Ascending aorta (tissue), 2 donors: ENCODE results near the gene TMEM87A. TPM values are rescaled to one million over a fixed set of nuclear protein-coding genes. Genes with fewer than 3 reads are reported as not detected.

ENCODE experiments used
- DNase-seq, 2 donors: peaks; one replicate each; pipeline ENCODE4 v3.0.0-alpha.2; 2019; ENCODE audit warnings: low spot score in 2 of 2
- H3K27ac ChIP-seq, 2 donors: fragments of 200-600 bp; sonication (generic); one replicate each; pipeline ENCODE4 v1.5.1; 2016 to 2017; ENCODE audit warnings: mild to moderate bottlenecking in 1 of 2
- H3K27me3 ChIP-seq: fragments of 200-600 bp; sonication (generic); one replicate; pipeline ENCODE4 v1.5.1; 2017
- H3K36me3 ChIP-seq, 2 donors: fragments of 200-600 bp; sonication (generic); one replicate each; pipeline ENCODE4 v1.5.1; 2016
- H3K4me1 ChIP-seq, 2 donors: fragments of 200-600 bp; sonication (generic); one replicate each; pipeline ENCODE4 v1.5.1; 2016 to 2017; ENCODE audit warnings: mild to moderate bottlenecking in 1 of 2
- H3K4me3 ChIP-seq, 2 donors: fragments of 200-600 bp; sonication (generic); one replicate each; pipeline ENCODE4 v1.5.1; 2016 to 2017; ENCODE audit warnings: mild to moderate bottlenecking in 1 of 2
- H3K9me3 ChIP-seq, 2 donors: fragments of 200-600 bp; sonication (generic); one replicate each; pipeline ENCODE4 v1.5.1; 2016
- CTCF ChIP-seq, 3 experiments: fragments of 200-600 bp in 2 of 3; fragments of 450-650 bp in 1 of 3; sonication (generic) in 2 of 3; IDR thresholded peaks; one replicate each; pipeline ENCODE4 v1.5.1; 2016 to 2019; ENCODE audit warnings: antibody characterized with exemption in 3 of 3, mild to moderate bottlenecking in 1 of 3, moderate library complexity in 1 of 3
- intact Hi-C: fragments of 100-400 bp; cut with DNase I; formaldehyde crosslinking; loops from one replicate; pipeline ENCODE4 v1.15.1; 2023
- total RNA-seq: library from RNA; depleted of rRNA; stranded (reverse); fragments of >200 nt; gene quantifications from one replicate; pipeline ENCODE4 v1.1.0, GENCODE V29; 2016

TMEM87A gene
- total RNA-seq, 1 donor from 2014 or later: 25.4 TPM

- no peak overlapping the region for H3K4me3 ChIP-seq
- no peaks in the 10 kb centered on the region for H3K27me3 ChIP-seq
- H3K36me3 ChIP-seq: peaks cover 73 to 82% of the 10 kb centered on the region in 2 donors
- TF ChIP-seq CTCF (IDR thresholded peaks at IDR 0.05): no peak
- intact Hi-C loops: no loop called here
- no peak for DNase-seq
- no peaks in the 10 kb centered on the region for H3K4me1 ChIP-seq
- H3K9me3 ChIP-seq: no peaks in the 10 kb centered on the region
- H3K27ac ChIP-seq: no peak overlapping the region
These were observed 90.3 kb downstream of the TMEM87A start for GRCh38 chr15:42182961-42183360.

GRCh38 chr15:42182328-42182886 is 90.8 kb downstream of the TMEM87A start:
- no peaks in the 10 kb centered on the region for H3K27me3 ChIP-seq
- intact Hi-C loops: no loop called here
- H3K4me3 ChIP-seq: no peak overlapping the region
- no peak overlapping the region for H3K27ac ChIP-seq
- H3K4me1 ChIP-seq: no peaks in the 10 kb centered on the region
- peaks cover 73 to 82% of the 10 kb centered on the region in 2 donors for H3K36me3 ChIP-seq
- DNase-seq: no peak
- H3K9me3 ChIP-seq: no peaks in the 10 kb centered on the region
- no peak for TF ChIP-seq CTCF (IDR thresholded peaks at IDR 0.05)

- Histone ChIP-seq H3K36me3 (peaks cover 59 to 70% of the 10 kb centered on the region in 2 donors), H3K27me3 (no peaks in the 10 kb centered on the region)
- no peak for TF ChIP-seq CTCF (IDR thresholded peaks at IDR 0.05)
These were observed 95.2 kb downstream of the TMEM87A start for GRCh38 chr15:42178056-42178455.

GRCh38 chr15:42175671-42176070 is 97.6 kb downstream of the TMEM87A start:
- intact Hi-C loops: no loop called here
- no peak for DNase-seq
- Histone ChIP-seq H3K27me3 (no peaks in the 10 kb centered on the region), H3K9me3 (no peaks in the 10 kb centered on the region), H3K27ac (no peak overlapping the region), H3K36me3 (peaks cover 73 to 79% of the 10 kb centered on the region in 2 donors), H3K4me3 (no peak overlapping the region), H3K4me1 (no peaks in the 10 kb centered on the region)
- no peak for TF ChIP-seq CTCF (IDR thresholded peaks at IDR 0.05)

More at GRCh38 chr15:42178056-42178455, 95.2 kb downstream of the TMEM87A start:
- no peak for DNase-seq
- Histone ChIP-seq H3K27ac (no peak overlapping the region), H3K4me3 (no peak overlapping the region), H3K4me1 (no peaks in the 10 kb centered on the region), H3K9me3 (no peaks in the 10 kb centered on the region)
- intact Hi-C loops: no loop called here

- no peak for DNase-seq
- no peaks in the 10 kb centered on the region for H3K4me1 ChIP-seq
- no peak overlapping the region for H3K27ac ChIP-seq
- H3K4me3 ChIP-seq: no peak overlapping the region
- intact Hi-C loops: no loop called here
- no peak for TF ChIP-seq CTCF (IDR thresholded peaks at IDR 0.05)
- peaks cover 70 to 78% of the 10 kb centered on the region in 2 donors for H3K36me3 ChIP-seq
- no peaks in the 10 kb centered on the region for H3K27me3 ChIP-seq
- no peaks in the 10 kb centered on the region for H3K9me3 ChIP-seq
These were observed 100.8 kb downstream of the TMEM87A start for GRCh38 chr15:42172475-42172874.

GRCh38 chr15:42171795-42172194 is 101.4 kb downstream of the TMEM87A start:
- Histone ChIP-seq H3K4me1 (no peaks in the 10 kb centered on the region), H3K9me3 (no peaks in the 10 kb centered on the region), H3K27ac (no peak overlapping the region), H3K27me3 (no peaks in the 10 kb centered on the region), H3K36me3 (peaks cover 72 to 81% of the 10 kb centered on the region in 2 donors), H3K4me3 (no peak overlapping the region)
- intact Hi-C loops: no loop called here
- DNase-seq: no peak
- no peak for TF ChIP-seq CTCF (IDR thresholded peaks at IDR 0.05)
